8988T (cell line): Measurements from ENCODE around the gene PTRH1.

ENCODE experiments used
- DNase-seq: peaks from one replicate; pipeline ENCODE4 v3.0.0; 2011

The PTRH1 gene

GRCh38 chr9:127739614-127740330 lies 24.3 kb upstream of the PTRH1 start:
- DNase-seq: no peak

- no peak for DNase-seq
These were observed 23.2 kb upstream of the PTRH1 start for GRCh38 chr9:127738666-127739065.

DNA sequence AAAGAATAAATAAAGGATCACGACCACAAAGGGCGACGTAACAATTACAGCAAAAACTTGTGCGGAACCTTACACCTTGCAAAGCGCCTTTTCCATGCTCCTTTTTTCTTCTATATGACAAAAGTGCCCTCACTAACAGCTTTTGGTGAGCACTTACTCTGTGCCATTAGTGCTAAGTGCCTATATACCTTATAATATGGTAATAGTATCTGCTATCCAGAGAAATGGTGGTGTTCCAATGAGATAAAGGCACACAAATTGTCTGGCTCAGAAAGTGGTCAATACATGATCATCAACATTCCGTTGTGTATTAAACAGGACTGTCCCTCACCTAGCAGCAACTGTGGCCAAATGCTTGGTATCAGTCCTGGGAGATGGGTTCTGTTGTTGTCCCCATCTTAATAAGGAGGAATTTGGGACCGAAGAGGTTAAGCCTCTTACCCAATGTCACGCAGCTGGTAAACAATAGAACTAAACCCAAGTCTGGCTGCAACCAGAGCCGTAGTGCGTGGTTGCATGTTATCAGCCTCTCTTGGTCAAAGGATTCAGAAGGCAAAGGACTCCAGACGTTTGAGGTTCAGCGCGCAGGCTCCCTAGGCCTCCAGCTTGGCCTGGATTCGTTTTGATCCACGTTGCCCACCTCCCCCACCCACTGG lies 20.2 kb upstream of the PTRH1 start:
- no peak for DNase-seq

DNA sequence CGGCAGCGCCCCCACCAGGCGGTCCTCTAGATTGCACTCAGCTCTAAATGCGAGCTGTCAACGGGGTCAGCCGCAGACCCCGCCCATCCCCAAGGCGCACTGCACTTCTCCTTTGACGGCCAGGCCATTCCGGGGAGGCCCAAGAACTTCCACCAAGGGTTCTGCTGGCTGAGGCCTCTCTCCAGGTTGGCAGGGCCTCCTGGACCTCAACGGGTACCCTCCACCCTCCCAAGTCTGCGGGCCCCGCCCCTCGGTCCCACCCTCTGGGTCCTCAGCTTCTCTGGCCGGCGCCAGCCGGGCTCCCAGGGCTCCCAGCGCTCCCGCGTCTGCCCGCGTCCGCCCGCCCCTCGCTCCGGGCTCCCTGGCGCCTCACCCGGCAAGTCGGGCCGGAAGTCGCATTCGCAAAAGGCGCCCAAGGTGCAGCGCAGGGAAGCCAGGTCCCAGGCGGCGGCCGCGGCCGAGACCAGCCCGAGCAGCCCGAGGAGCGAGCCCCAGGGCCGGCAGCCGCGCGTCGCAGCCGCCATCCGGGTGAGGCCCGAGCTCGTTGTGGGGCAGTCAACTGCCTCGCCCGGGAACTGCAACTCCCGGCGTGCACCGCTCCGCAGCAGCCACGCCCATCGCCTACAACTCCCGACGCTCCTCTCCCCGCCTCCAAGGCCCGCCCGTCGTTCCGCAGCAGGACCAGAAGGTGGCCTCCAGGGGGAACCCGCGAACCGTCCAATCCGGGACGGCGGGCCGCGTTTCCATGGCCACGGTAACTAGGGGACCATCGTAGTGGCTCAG lies 19.5 kb upstream of the PTRH1 start, which contains the start of gene TOR2A:
Gene TOR2A, minus strand, starts transcription at position 548 of the 783 bp plus-strand sequence. Its CDS starts 24 bp downstream, at position 524.
- DNase-seq: peak; percentile 93

- no peak for DNase-seq
These were observed 18.8 kb upstream of the PTRH1 start for GRCh38 chr9:127734247-127734746.

GRCh38 chr9:127733614-127734013 lies 18.2 kb upstream of the PTRH1 start:
- DNase-seq: no peak

DNA sequence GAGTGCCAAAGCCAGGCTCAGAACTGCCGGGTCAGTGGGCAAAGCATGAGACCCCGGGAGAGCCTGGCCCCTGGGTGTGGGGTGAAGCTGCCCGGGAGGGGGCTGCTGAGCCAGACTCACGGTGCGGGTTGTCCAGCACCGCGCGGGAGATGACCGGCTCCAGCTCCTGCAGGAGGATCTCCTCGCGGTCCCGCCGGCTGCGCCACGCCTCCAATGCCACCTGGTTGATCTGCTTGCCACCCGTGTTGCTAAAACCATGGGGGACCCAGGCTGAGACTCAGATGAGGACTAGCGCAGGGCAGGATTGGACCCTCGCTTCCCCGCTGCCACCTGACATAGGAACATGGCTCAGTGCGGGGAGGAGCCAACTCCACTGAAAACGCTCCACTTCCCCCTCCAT lies 17.0 kb upstream of the PTRH1 start:
- DNase-seq: no peak

GRCh38 chr9:127731938-127732337 lies 16.5 kb upstream of the PTRH1 start:
- DNase-seq: no peak

GRCh38 chr9:127730799-127731410 lies 15.4 kb upstream of the PTRH1 start:
- DNase-seq: no peak

GRCh38 chr9:127730262-127730661 lies 14.8 kb upstream of the PTRH1 start:
- DNase-seq: no peak

- DNase-seq: no peak
These were observed 14.2 kb upstream of the PTRH1 start for GRCh38 chr9:127729522-127730256.

GRCh38 chr9:127728808-127729207 lies 13.3 kb upstream of the PTRH1 start:
- no peak for DNase-seq

DNA sequence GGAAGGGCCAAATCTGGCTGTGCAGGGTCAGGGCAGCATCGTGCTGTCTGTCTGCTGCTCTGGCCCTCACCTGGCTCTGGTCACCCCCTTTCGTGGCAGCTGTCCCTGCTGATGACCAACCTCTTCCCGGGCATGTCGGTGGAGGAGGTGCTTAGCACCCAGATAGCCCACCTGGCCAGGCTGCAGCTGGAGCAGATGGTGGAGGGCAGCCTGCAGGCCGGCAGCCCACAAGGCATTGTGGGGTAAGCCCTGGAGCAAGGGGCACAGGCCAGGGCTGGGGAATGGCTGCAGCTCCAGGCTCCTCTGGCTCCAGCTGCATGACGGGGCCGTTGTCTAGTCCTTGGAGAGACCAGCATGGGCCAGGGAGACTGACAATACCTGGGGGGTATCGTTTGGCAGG lies 11.4 kb upstream of the PTRH1 start:
- no peak for DNase-seq

DNA sequence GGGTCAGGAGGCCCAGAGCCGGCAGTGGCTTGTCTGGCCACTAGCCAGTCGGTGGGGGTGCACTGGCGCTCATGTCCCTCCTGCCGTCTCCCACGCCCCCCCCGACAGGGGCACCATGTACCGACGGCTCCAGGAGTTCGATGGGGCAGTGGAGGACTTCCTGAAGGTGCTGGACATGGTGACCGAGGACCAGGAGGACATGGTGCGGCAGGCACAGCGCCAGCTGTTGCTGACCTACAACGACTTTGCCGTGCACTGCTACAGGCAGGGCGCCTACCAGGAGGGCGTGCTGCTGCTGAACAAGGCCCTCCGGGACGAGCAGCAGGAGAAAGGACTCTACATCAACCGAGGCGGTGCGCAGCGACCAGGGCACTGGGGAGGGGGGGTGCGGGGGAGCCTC lies 8.5 kb upstream of the PTRH1 start:
- no peak for DNase-seq

GRCh38 chr9:127723444-127723843 lies 8.0 kb upstream of the PTRH1 start:
- peak; percentile 60 for DNase-seq

DNA sequence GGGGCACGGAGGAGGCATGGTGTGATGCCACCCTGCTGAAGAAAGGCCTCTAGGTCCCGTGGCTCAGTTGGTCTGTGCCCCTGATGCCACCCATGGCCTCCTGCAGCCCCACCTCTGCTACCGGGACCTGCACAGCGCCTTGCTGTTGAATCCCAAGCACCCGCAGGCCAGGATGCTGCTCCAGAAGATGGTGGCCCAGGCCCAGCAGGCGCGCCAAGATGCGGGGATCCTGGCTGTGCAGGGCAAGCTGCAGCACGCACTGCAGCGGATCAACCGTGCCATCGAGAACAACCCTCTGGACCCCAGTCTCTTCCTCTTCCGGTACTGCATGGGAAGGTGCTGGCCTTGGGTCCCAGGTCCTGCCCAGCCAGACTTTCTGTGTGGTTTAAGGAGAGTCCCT lies 7.5 kb upstream of the PTRH1 start:
- no peak for DNase-seq

DNA sequence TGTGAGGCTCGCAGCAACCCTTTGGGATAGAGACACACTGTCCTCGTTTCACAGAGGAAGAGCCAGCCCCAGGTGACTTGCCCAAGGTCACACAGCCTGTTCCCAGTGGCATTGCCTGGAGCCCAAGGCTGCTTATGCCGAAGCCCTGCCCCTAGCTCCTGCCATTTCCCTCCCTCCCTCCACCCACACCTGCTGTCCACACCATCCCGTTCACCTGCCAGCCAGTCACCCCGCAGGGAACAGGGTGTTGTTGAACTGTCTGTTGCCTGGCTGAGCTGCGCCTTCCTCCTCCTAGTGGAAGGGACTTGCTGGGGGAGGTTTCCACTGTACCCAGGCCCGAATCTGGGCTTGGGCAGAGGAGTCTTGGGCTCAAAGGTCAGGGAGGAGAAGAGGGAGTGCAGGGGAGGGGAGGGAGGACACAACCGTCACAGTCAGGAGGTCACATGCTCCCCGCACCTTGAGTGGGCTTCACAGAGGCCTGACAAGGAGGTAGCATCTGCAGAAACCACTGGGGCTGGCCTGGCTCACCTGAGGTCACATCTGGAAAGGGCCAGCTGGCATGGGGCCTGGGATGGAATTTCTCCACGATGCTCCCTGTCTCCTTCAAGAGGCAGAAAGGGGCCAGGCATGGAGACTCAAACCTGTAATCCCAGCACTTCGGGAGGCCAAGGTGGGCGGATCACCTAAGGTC lies 6.7 kb upstream of the PTRH1 start:
- no peak for DNase-seq

GRCh38 chr9:127721391-127721821 lies 5.9 kb upstream of the PTRH1 start:
- DNase-seq: peak; percentile 81

- DNase-seq: no peak
These were observed 5.4 kb upstream of the PTRH1 start for GRCh38 chr9:127720865-127721227.

DNA sequence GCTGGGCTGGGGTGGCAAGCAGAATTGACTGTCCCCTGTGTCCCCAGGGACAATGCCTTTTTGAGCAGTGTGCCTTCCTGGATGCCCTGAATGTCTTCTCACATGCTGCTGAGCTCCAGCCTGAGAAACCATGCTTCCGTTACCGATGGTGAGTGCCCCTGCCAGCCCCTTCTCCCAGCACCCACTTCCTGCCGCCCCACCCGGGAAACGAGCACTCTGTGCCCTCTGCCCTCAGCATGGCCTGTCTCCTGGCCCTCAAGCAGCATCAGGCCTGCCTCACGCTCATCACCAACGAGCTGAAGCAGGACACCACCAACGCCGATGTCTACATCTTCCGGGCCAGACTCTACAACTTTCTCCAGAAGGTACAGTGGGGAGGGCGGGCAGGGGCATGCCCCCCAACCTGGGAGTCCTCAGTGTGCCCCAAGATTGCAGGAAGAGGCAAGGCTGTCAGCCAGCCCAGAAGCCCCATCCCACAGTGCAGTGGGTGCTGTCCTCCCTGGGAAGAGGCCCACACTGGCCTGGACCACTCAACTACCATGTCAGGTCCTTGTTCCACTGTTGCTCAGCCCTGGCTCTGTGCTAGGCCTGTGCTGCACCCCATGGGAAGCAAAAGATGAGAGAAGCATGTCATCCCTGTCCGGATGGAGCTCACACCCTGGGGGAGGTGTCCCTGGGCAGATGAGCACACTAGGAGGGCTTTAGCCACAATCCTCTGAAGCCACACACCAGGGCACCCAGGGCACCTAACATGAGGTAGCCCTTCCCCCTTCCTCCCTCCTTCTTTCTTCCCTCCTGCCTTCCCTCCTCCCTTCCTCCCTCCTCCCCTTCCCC lies 4.8 kb upstream of the PTRH1 start:
- no peak for DNase-seq

DNA sequence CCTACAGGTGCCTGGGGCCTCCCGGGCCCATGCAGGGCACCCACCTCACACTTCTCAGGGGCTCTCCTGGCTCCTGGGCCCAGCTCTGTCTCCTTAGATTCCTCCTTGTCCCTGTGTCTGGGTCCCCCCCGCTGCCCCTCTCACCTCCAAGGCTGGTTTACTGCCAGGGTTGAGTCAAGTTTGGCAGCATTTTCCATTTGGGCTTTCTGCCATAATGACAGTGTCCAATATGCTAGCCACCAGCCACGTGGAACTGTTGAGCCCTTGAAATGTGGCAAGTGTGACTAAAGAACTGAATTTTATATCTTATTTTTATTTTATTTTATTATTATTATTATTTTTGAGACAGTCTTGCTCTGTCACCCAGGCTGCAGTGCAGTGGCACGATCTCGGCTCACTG lies 2.3 kb upstream of the PTRH1 start:
- no peak for DNase-seq
